ENCODE data around the gene OR5A2.
"Not testable (repeated sequence)": the region's sequence is repeated elsewhere in the genome, so short reads cannot be mapped to it uniquely, and the experiment has no call there.

The OR5A2 gene, protein sequence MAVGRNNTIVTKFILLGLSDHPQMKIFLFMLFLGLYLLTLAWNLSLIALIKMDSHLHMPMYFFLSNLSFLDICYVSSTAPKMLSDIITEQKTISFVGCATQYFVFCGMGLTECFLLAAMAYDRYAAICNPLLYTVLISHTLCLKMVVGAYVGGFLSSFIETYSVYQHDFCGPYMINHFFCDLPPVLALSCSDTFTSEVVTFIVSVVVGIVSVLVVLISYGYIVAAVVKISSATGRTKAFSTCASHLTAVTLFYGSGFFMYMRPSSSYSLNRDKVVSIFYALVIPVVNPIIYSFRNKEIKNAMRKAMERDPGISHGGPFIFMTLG

DNA sequence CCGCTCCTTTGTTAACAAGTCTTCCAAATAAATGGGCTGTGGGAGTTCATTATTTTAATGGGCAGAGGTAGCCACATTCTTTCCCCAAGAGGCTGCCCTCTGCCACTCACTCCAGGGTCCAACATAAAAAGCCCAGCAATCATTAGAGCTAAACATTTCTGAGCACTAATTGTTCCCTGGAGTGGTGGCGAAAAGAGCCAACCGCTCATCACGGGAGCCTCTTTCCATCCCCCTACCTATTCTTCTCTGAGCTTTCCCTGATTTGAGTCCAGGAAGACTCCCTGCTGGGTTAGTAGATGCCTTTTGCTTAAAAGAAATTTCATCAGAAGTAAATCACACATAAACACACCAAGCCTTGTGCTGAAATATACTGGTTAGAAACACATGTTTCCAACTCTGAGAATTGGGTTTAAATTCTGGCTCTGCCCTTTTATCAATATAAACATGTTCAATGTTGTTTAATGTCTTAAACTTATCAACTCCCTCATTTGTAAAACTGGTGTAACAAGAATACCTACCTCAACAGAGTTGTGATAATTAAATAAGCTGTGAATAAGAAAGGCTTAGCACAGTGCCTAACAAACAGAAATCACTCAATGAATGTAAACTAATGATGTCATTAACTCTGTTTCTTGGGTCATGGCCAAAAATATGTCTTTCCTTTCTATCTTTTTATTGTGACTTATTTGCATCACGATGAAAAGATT is at the start of gene OR5A2:
TSS of gene OR5A2 (minus strand) at position 53 of the 707 bp plus-strand sequence. CDS start 3,460 bp downstream, outside the sequence.
- no peak for DNase-seq (ENCODE audit: low spot score)

DNA sequence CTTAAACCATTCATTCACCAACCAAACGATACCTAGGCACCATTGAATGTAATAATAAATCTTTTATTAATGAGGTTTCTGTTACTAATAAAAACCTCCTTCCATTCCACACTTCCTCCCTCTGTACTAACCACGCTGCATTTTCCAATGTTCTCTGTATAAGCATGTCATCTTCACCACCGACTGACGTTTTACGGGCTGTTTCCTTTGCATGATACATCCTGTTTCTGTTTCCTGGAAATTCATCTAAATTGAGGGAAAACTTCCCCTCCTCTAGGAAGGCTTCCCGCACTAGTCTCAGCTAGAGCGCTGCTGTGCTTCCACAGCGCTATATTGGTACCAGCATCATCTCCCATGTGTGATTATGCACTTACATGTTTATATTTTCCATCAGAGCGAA is 49.0 kb upstream of the OR5A2 start:
- no peak for DNase-seq (ENCODE audit: low spot score)

DNA sequence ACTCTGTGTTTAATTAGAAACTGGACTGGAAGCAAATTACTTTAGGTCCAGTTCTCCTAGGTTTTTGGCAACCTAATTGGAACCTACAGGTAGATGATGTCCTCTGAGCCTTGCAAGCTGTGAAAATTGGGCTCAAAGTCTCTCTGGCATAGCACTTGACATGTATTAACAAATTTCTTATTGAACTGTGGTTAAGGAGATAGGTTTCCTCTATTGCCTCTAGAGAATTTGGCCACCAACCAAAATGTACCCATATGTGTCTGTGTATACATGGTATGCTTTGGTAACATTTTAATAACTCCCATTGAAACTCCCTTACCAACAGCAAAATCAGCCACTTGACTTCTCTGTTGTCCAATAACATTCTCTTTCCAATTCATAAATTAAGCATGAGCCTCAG is 46.8 kb upstream of the OR5A2 start, which contains the start of gene OR4D10:
TSS of gene OR4D10 (plus strand) at position 301 of the 400 bp plus-strand sequence. CDS start 4,115 bp downstream, outside the sequence.
- DNase-seq (ENCODE audit: low spot score) = no peak

DNA sequence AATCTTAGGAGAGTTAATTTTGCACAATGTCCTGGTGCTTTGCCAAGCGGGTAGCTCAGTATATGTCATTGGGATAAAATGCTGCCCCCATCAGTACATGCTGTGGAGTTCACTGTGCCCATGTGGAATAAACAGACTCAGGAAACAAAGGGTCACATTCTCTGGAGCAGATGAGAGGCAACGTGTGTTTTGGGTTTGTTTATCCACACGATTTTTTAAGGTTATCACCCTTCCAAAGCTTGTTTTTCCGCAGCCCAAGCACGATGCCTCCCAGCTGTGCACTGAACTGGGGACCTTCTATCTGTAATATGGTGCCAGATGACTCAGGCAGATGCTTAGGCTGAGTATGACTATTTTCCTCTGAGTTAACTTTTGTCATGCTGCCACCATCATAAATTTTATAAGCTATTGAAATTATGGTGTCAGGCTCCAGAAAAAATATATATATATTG is 37.0 kb upstream of the OR5A2 start:
- DNase-seq (ENCODE audit: low spot score) = no peak

DNA sequence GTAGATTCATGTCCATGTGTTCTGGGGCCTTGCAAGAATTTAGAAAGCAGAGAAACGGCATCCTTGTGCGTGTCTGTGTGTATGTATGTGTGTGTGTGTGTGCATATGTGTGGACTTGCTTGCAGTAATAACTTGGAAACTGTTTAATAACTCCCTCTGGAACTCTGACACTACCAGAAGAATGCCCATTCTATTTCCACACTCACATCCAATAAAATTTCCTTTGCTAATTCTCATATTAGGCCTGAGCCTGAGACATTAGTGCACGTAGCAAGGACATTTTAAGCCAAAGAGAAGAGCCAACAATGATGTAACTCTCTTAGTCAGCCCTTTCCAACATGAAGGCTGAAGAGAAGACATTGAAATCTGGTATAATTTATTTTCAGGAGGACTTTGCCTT is 33.7 kb upstream of the OR5A2 start:
- DNase-seq (ENCODE audit: low spot score) = no peak

DNA sequence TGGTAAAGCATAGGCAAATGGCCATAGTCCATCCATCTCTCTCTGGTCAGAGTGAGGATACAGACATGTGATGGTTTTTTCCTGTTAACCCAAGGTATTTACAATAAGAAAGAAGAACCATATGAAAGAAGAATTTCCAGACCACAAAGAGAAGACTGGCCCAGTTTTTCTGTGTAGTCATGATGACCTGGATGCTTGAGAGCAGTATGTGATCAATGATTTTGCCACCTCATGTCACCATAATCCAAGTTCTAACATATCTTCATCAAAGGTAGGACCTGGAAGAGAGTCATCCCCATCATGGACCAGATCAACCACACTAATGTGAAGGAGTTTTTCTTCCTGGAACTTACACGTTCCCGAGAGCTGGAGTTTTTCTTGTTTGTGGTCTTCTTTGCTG is 30.4 kb upstream of the OR5A2 start, which contains the start of gene OR4D6:
TSS of gene OR4D6 (plus strand) at position 301 of the 400 bp plus-strand sequence. CDS start at position 301, 0 bp downstream.
- DNase-seq (ENCODE audit: low spot score) = no peak

DNA sequence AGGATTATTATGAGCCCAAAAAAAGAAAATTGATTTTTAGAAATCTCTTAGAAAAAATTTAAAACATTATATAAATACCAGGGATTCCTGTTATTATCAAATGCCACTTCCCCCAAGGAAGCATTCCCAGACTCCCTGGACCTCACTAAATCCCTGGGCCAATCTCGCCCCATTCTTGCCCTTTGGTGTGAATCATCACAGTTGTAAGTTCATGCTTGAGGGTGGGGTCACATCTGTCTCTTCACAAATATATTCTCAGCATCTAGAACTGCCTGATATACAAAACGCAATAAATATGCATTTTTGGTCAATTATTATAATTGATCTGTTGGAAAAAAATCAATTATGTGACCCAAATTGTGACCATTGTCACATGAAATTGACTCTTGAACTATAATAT is 22.3 kb upstream of the OR5A2 start:
- DNase-seq (ENCODE audit: low spot score) = no peak

DNA sequence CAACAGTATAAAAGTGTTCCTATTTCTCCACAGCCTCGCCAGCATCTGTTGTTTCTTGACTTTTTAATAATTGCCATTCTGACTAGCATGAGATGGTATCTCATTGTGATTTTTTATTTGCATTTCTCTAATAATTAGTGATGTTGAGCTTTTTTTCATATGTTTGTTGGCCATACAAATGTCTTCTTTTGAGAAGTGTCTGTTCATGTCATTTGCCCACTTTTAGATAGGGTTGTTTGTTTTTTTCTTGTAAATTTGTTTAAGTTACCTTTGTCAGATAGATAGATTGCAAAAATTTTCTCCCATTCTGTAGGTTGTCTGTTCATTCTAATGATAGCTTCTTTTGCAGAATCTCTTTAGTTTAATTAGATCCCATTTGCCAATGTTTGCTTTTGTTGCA is 19.4 kb upstream of the OR5A2 start:
- DNase-seq (ENCODE audit: low spot score) = not testable (repeated sequence)

DNA sequence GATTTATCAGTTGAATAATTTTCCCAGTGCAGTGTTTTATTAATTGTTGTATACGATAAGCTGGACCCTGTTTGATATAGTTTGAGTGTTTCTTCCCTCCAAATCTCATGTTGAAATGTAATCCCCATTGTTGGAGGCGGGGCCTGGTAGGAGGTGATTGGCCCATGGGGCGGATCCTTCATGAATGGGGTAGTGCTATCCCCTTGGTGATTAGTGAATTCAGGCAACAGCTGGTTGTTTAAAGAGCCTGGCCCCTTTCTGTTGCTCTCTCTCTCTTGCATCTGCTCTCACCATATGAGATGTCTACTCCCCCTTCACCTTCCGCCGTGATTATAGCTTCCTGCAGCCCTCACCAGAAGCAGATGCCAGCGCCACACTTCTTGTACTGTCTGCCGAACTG is 11.6 kb upstream of the OR5A2 start:
- DNase-seq (ENCODE audit: low spot score) = no peak

DNA sequence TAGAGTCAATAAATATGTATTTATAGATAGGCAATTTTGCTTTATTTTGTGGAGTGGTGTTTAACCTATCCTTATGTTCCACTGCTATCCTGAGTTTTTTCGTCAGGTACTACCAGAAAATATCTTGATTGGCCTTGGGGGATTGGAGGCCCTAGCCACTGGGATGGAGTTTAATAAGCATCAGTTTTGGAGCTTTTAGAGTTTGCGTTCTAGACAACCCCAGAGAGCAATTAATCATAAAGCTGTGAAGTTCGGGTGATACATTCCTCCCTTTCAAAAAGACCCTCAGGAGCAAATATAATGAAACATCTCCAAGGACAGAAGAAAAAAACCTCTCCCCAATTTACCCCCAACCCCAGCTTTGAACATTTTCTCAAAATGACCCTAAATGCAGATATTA is 10.0 kb upstream of the OR5A2 start, which contains the start of gene OR5A1:
TSS of gene OR5A1 (plus strand) at position 301 of the 400 bp plus-strand sequence. CDS start 6,700 bp downstream, outside the sequence.
- no peak for DNase-seq (ENCODE audit: low spot score)

DNA sequence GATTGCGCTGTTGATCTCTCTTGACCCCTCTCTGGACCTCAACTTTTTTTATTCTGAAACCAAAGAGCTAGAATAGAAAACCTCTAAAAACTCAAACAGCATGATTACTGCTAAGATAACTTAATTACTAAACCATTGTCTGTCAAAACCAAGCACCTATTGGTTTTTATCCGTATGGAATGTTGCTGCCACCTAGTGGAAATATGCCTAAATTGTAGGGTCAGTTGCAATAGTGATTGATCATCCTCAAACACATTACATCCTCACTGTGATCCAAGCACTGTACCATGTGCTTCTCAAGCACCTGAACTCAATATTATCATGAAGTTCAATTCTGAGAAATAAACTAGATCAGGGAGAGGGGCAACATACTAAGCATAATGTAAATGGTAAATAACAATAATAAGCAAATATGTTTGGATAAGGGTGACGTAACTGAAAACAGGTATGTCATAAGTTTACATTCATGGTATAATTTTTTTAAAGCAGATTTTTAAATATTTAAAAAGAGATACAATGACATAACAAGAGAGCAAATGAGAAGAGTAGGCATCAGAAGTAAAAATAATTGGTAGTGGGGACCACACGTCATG is 3.8 kb upstream of the OR5A2 start:
- peak; percentile 29 for DNase-seq (ENCODE audit: low spot score)

DNA sequence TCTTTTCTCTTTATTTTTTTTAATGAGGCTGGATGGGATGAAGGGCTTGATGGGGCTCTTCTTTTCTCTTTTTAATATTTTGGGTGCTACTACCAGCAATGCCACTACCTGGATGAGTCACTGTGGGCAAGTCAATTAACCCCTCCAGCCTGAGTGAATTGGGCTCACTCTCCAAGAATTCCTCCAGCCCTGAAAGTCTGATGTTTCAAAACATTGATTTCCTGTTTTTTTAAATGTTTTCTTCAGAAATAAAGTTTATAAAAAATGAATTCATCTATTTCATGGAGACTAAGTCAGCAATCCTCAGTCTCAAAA is 812 bp upstream of the OR5A2 start:
- DNase-seq (ENCODE audit: low spot score) = no peak

DNA sequence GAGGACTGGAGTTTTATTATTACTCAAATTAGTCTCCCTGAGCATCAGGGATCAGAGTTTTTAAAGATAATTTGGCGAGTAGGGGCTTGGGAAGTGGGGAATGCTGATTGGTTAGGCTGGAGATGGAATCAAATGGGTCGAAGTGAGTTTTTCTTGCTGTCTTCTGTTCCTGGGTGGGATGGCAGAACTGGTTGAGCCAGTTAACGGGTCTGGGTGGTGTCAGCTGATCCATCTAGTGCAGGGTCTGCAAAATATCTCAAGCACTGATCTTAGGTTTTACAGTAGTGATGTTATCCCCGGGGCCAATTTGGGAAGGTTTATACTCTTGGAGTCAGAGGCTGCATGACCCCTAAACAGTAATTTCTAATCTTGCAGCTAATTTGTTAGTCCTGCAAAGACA is 1.1 kb downstream of the OR5A2 start:
- DNase-seq (ENCODE audit: low spot score) = no peak

DNA sequence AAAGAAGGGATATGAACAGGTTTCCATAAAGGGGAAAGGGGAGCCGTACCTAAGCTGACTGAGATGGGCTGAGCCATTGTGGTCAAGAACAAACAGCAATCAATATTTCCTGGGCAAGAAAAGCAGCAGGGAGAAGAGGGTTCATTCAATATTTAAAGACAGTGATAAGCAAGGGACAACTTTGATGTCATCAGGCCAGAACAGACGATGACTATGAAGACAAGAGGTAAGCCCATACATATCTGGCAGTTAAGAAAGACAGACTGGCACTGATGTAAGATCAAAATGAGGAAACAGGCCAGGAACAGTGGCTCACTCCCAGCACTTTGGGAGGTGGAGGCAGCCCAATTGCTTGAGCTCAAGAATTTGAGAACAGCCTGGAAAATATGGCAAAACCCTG is 2.4 kb downstream of the OR5A2 start:
- no peak for DNase-seq (ENCODE audit: low spot score)

DNA sequence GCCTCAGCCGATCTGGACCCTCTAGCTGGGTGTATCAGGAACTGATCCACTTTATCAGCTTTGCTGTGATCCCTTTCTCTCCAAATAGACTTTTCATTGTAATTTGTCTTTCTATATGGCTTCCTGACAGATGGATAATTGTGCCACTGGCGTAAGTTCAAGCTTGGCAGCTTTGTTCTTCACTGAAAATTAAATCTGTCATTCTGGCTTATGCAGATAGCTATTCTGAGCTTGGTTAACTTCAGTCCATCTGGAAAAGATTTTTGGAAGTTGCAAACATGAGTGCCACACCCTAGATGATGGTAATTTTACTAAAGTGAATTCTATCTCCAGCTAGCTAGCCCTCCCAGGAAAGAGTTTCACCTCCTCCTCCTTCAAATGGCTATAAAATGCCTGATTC is 8.1 kb downstream of the OR5A2 start:
- no peak for DNase-seq (ENCODE audit: low spot score)

DNA sequence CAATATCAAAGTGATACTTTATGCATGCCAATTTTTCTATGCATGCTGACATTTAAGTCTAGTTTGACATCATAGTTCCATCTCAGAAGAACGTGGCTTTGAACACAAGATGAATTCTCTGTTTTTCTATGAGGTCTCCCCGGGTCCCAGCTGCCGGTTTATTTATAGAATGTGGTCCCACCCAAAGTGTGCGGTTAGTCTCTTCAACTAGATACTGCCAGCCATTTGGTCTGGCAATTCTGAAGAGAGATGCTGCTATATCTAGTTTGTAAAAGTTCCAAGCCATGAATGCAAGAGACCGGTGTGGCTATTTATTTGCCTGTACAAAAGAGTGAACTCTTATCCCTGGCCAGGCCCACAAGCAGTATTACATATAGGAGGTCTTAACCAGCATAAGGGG is 9.2 kb downstream of the OR5A2 start:
- no peak for DNase-seq (ENCODE audit: low spot score)

DNA sequence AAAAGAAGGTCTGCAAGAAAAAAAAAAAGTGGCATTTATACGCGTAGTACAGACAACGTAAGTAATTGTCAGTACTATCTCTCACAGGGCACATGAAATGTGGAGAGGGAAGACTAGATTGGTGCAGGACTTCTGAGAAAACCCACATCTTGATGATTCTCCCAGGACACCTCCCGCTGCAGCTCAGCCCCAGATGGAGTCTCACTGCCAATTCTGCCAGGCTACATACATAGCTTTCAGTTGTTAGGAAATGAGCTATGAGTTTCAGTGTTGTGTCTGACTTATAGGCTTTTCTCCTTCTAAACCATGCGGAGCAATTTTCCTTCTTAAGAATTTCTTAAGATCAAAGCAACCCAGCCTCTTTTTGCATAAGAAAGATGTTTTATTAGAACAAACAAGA is 9.6 kb downstream of the OR5A2 start:
- no peak for DNase-seq (ENCODE audit: low spot score)

DNA sequence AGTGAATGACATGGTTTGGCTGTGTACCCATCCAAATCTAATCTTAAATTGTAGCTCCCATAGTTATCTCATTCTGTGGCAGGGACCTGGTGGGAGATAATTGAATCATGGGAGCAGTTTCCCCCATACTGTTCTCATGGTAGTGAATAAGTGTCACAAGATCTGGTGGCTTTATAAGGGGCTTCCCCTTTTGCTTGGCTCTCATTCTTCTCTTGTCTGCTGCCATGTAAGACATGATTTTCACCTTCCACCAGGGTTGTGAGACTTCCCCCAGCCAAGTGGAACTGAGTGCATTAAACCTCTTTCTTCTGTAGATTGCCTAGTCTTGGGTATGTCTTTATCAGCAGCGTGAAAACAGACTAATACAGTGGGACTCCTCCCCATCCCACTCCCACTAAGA is 11.1 kb downstream of the OR5A2 start:
- DNase-seq (ENCODE audit: low spot score) = no peak

DNA sequence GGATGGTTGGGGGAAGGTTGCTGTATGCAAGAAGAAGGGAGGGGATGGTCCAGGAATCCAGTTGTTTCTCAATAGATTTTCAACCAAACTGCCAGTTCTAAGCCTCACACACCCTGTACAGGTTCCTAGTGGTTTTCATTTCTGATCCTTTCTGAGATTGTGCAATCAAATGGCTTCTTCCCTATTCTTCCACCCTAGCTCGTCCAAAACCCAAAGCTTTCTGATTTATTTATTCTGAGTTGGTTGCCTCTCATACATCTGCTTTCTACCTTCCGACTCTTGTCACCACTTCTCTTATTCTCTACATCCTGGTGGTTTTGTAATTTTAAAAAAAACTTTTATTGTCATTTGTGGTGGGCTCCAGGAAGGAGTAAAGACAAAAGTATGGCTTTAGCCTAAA is 12.6 kb downstream of the OR5A2 start:
- DNase-seq (ENCODE audit: low spot score) = no peak

DNA sequence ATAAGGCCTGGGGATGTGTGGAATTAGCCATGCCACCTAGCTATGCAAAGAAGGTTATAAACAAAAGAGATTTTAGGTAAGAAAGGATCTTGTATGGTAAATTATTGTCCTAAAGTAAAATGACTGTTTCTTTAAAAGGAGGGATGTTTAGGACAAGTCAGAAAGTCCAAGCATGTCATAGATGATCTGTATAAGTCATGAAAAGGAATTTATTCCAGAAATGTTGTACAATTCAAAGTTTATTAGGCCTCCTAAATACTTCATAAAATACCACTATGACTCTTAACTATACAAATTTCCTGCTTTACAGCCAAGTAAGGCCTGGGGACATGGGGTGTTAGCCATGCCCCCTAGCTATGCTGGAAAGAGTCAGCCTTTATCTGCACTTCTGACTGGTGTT is 22.7 kb downstream of the OR5A2 start:
- no peak for DNase-seq (ENCODE audit: low spot score)

DNA sequence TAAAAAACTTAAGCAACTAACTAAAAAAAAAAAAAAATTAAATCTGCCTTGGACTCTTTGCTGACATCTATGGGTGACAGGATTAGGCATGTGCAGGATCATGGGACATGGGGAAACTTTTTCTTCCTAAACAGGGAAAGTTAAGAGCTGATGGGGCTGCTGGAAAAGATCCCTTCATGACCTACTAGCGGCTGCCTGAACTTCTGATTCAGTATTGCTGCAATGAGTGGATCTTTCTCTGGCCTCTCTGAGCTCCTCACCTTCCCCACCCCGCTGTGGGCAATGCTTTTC is 25.0 kb downstream of the OR5A2 start:
- DNase-seq (ENCODE audit: low spot score) = no peak

DNA sequence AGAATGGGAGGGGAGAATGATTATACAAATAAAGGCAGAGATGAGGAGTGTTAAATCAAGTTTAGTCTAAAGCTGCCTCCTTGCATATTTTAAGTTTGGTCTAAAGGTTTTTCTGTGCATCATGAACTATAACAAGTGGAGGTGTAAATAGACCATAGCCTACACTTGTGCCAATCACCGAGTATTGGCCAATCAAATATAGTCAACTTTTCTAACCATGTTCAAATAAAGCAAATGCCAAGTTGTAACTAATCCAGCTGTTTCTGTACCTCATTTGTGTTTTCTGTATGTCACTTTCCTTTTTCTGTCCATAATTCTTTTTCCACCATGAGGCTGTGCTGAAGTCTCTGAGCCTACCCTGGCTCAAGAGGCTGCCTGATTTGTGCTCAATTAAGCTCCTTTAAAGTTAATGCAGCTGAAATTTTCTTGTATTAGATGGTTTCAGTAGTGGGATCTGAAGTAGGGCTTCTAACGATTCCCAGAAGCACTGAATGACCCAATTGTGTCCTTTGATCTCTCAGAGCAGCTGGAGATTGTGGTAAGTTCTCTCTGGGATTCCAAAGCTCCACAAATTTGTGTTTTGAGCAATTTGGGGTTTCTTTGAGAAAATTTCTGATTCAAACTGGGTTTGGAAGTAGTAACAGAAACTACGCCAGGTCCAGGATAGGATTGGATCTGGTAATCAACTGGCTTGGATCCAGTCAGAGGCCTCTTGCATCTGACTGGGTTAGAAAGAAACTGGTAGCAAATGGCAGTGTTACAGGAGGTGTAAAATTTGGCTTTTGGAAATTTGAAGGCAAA is 25.6 kb downstream of the OR5A2 start:
- no peak for DNase-seq (ENCODE audit: low spot score)
